NCI-H2029 (cell line): ENCODE data around the gene HM13.
"Not testable (repeated sequence)": the region's sequence is repeated elsewhere in the genome, so short reads cannot be mapped to it uniquely, and the experiment has no call there.

ENCODE experiments used
- DNase-seq: peaks from one replicate; lab custom pipeline; 2025; lab: John Stamatoyannopoulos, UW

The HM13 gene

GRCh38 chr20:31502884-31503673 lies 11.2 kb upstream of the HM13 start:
- DNase-seq, result peak; percentile 51

GRCh38 chr20:31505903-31506302 lies 8.3 kb upstream of the HM13 start:
- DNase-seq, result no peak

GRCh38 chr20:31508517-31509244 lies 5.6 kb upstream of the HM13 start:
- no peak for DNase-seq

- DNase-seq, result no peak
Observed at GRCh38 chr20:31515072-31515774, 981 bp downstream of the HM13 start.

GRCh38 chr20:31515775-31516107 lies 1.5 kb downstream of the HM13 start:
- no peak for DNase-seq

- DNase-seq, result no peak
Observed at GRCh38 chr20:31516166-31516565, 1.9 kb downstream of the HM13 start.

GRCh38 chr20:31516651-31517050 lies 2.4 kb downstream of the HM13 start:
- DNase-seq, result no peak

- peak; percentile 35 for DNase-seq
Observed at GRCh38 chr20:31517373-31517772, 3.1 kb downstream of the HM13 start.

- DNase-seq, result not testable (repeated sequence)
Observed at GRCh38 chr20:31521267-31521666, 7.0 kb downstream of the HM13 start.

- DNase-seq, result no peak
Observed at GRCh38 chr20:31522731-31523130, 8.5 kb downstream of the HM13 start.

GRCh38 chr20:31523361-31524283 lies 9.4 kb downstream of the HM13 start:
- no peak for DNase-seq

GRCh38 chr20:31527266-31527665 lies 13.0 kb downstream of the HM13 start:
- no peak for DNase-seq

GRCh38 chr20:31535298-31535697 lies 21.1 kb downstream of the HM13 start:
- DNase-seq, result no peak

- DNase-seq, result no peak
Observed at GRCh38 chr20:31536575-31536974, 22.3 kb downstream of the HM13 start.

- DNase-seq, result no peak
Observed at GRCh38 chr20:31537116-31537871, 23.1 kb downstream of the HM13 start.

- no peak for DNase-seq
Observed at GRCh38 chr20:31537890-31538289, 23.6 kb downstream of the HM13 start.

GRCh38 chr20:31538326-31538725 lies 24.1 kb downstream of the HM13 start:
- no peak for DNase-seq

- DNase-seq, result not testable (repeated sequence)
Observed at GRCh38 chr20:31539636-31540035, 25.4 kb downstream of the HM13 start.

- DNase-seq, result no peak
Observed at GRCh38 chr20:31540406-31540805, 26.2 kb downstream of the HM13 start.

GRCh38 chr20:31542201-31542842 lies 28.1 kb downstream of the HM13 start:
- no peak for DNase-seq

GRCh38 chr20:31542963-31543362 lies 28.7 kb downstream of the HM13 start:
- no peak for DNase-seq
